Heart left ventricle (tissue), 13 donors: ENCODE data around the gene AFDN.

Experiments
- CTCF ChIP-seq, 12 donors: fragments of 200-600 bp; sonication (generic) in 4 of 12; IDR thresholded peaks; one replicate each; pipeline versions ENCODE4 v1.5.0 to v1.8.0; 2018 to 2022; ENCODE audit warnings: antibody characterized with exemption in 12 of 12, mild to moderate bottlenecking in 5 of 12
- POLR2A ChIP-seq, 2 donors: fragments of 450-650 bp; IDR thresholded peaks; one replicate each; pipeline ENCODE4 v1.6.1; 2017; ENCODE audit warnings: antibody characterized with exemption in 2 of 2, mild to moderate bottlenecking in 2 of 2, moderate library complexity in 2 of 2
- donor health status: ischemic (EF 13 %, LVEDD 7.1; RV severe dilation, severe dysfunction).
- donor health status: DM: no; HTN: yes; CAD: no.
- donor health status: DM: no; HTN: no; CAD: no.
- donor health status: ischemic (EF 25% LVEDD 6.9; RV normal size, moderate dysfunction).
- donor health status: ischemic (EF 25% LVEDD 5.7; RV mildly dilated, moderate dysfunction).
- donor health status: ischemic (EF 35%, LVEDD 5.7; RV mildly dilated, moderate dysfunction).
- donor health status: nonischemic (EF 11% LVEDD 7.7; RV severe dilation, severe dysfunction).
- donor health status: DM: yes; HTN: yes; CAD: no.
- donor health status: PGD.
- donor health status: ischemic (EF 29% LVEDD 5.4; RV normal size, mild dysfunction).
- donor health status: nonischemic (EF 23%, LVEDD 6.1; RV moderate dilation, normal function).

- TF ChIP-seq CTCF (IDR thresholded peaks at IDR 0.05) (no peak), POLR2A (IDR thresholded peaks at IDR 0.05) (no peak)
Observed at GRCh38 chr6:167913699-167914098, 87.0 kb downstream of the AFDN start.
